Left cardiac atrium (tissue), 4 donors: Measurements from ENCODE around the gene CRAMP1. TPM values are rescaled to one million over a fixed set of nuclear protein-coding genes. Genes with fewer than 3 reads are reported as not detected.

Experiments
- ATAC-seq, 2 donors: fragments of 200-7000 bp; cut with Tn5 transposase; one replicate each; pipeline ENCODE4 v1.9.1; 2020; ENCODE audit warnings: mild to moderate bottlenecking in 2 of 2, moderate library complexity in 2 of 2
- DNase-seq: peaks from one replicate; pipeline ENCODE4 v3.0.0-alpha.2; 2020
- intact Hi-C, 2 donors: fragments of 100-400 bp; cut with DNase I; formaldehyde crosslinking; loops; one replicate each; pipeline versions ENCODE4 v1.14.1 to v1.15.1; 2022 to 2023
- total RNA-seq, 2 donors: library from RNA; stranded (reverse); fragmentation: NEBNext Ultra II Directional; extraction: Animal tissue kit (Norgen Biotek cat#: 25700); gene quantifications; one replicate each; pipeline ENCODE4 v1.2.1, GENCODE V29; 2021
- donor health status: DM: no; HTN: yes; CAD: no.
- donor health status: DM: no; HTN: yes; CAD: no; lungs with severe emphysema.
- donor health status: DM: yes; HTN: yes; CAD: no.
- donor health status: Dilated cardiomyopathy.

Gene CRAMP1
- total RNA-seq, 2 donors from 2014 or later, result 10.2 to 12.1 TPM

DNA sequence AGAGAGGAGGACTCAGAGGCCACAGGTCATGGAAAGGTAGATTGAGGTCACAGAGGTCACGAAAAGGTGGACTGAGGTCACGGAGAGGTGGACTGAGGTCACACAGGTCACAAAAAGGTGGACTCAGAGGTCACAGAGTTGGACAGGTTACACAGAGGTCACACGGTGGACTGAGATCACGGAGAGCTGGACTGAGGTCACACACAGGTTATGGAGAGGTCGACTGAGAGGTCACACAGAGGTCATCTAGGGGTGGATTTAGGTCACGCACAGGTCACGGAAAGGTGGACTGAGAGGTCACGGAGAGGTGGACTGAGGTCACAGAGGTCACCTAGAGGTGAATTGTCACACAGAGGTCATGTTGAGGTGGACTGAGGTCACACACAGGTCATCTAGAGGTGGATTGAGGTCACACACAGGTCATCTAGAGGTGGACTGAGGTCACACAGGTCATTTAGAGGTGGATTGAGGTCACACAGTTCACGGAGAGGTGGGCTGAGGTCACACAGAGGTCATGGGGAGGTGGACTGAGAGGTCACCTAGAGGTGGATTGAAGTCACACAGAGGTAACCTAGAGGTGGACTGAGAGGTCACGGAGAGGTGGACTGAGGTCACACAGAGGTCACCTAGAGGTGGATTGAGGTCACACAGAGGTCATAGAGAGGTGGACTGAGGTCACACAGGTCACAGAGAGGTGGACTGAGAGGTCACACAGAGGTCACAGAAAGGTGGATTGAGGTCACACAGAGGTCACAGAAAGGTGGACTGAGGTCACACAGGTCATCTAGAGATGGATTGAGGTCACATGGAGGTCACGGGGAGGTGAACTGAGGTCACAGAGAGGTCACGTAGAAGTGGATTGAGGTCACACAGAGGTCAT, 39.2 kb downstream of the CRAMP1 start:
- ATAC-seq (no peak), DNase-seq (no peak)
- intact Hi-C loops, result no loop called here

DNA sequence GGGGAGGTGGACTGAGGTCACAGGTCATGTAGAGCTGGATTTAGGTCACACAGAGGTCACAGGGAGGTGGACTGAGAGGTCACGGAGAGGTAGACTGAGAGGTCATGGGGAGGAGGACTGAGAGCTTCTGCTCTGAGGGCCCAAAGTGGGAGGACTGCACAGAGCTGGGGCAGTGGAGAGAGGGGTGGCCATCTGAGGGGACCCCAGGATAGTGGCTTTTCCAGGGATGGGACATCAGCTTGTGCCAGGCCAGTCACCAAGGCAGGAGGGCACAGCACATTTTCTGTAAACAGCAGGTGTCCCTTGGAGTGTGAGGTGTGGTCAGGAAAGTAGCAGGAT, 39.8 kb downstream of the CRAMP1 start:
- ATAC-seq (no peak), DNase-seq (no peak)
- intact Hi-C loops, result no loop called here

DNA sequence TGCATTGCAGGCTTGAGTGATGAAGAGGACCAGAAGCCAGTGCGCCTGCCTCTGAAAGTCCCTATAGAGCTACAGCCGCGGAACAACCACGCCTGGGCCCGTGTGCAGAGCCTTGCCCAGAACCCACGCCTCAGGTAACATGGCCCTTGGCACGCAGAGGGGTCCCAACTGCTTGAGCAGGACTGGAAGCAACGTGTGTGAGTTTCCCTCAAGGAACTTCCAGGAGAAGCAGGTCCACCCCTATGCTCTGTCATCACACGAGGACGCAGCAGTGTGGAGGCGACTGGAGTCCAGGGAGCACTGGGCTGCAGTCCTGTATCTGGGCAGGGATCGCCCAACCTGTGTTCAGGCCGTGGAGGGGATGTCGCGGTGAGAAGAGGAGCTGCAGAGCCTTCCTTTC, 40.9 kb downstream of the CRAMP1 start:
- intact Hi-C loops, result no loop called here

DNA sequence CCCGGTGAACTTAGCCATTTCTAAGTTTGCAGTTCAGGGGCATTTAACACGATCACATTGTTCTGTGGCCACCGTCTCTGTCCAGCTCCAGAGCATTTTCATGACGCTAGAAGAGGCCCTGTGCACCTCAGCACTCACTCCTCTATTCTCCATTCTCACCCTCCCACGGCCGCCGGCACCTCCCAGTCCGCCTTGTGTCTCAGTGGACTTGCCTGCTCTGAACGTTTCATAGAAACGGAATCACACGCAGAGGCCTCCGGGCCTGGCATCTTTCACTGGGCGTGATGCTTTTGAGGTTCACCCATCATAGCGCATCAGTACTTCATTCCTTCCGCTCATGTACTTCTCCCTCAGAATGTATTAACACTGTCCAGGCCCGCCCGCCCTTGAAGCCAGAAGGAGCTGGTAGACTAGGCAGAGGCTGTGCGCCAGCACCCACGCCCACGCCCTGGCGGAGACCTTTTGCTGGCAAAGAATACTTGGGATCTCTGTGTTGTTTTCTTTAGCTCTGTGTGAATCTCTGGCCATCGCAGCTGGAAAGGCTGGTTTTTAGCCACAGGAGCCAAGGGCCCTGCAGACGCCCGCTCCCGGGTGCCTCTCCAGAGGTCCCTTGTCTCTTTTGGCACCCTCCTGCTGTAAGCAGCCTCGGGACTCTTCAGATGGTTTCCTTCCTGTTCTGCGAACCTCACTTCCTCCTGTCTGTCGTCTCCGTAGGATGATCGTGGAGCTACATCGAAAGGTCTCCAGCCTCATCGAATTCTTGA, 42.5 kb downstream of the CRAMP1 start:
- intact Hi-C loops, result no loop called here
- ATAC-seq (no peak), DNase-seq (no peak)

More for the DNA sequence above, 40.9 kb downstream of the CRAMP1 start:
- ATAC-seq, result no peak
- DNase-seq, result no peak

DNA sequence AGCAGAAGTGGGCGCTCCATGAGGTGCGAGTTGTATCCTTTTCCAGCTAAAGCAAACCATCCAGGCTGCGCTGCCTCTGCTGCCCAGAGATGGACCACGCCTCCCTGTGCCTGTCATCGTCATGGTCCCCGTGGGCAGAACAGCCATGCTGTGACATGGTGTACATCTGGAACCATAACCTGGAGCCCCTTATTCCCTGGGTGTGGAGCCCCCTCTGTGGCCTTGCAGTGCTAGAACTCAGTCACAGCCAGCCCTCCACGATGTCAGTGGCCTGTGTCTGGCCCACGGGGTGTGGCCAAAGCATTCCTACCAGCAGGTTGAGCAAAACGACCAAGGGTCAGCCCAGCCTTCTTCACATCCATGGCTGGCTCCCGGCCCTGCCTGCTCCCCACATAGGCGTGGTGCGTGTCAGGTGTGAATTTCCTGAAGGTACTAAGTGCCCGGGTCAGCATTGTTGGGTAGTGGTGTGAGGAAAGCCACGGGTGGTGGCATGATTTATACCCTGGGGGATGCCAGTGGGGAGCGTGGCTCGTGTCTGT, 43.2 kb downstream of the CRAMP1 start:
- intact Hi-C loops, result no loop called here
- DNase-seq (no peak), ATAC-seq (no peak)

DNA sequence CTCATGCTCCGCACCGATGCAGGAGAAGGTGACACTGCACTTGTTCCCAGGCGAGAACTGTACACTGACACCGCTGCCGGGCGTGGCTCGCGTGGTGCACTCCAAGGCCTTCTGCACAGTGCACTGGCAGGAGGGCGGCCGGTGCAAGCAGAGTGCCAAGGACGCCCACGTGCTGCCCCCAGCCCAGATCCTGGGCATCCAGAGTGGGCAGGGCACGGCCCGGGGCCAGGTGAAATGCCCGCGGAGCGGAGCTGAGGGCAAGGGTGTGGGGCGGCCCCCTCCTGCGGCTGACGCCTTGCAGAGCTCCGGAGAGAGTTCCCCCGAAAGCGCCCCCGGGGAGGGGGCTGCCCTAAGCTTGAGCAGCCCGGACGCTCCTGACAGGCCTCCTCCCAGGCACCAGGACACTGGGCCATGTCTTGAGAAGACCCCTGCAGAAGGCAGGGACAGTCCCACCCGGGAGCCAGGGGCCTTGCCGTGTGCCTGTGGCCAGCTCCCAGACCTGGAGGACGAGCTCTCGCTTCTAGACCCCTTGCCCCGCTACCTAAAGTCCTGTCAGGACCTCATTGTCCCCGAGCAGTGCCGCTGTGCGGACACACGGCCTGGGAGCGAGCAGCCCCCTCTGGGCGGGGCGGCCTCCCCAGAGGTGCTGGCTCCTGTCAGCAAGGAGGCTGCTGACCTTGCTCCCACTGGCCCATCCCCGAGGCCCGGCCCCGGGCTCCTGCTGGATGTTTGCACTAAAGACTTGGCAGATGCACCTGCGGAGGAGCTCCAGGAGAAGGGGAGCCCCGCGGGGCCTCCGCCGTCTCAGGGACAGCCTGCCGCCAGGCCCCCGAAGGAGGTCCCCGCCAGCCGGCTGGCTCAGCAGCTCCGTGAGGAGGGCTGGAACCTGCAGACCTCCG, 44.0 kb downstream of the CRAMP1 start:
- ATAC-seq (no peak), DNase-seq (no peak)
- intact Hi-C loops, result no loop called here

DNA sequence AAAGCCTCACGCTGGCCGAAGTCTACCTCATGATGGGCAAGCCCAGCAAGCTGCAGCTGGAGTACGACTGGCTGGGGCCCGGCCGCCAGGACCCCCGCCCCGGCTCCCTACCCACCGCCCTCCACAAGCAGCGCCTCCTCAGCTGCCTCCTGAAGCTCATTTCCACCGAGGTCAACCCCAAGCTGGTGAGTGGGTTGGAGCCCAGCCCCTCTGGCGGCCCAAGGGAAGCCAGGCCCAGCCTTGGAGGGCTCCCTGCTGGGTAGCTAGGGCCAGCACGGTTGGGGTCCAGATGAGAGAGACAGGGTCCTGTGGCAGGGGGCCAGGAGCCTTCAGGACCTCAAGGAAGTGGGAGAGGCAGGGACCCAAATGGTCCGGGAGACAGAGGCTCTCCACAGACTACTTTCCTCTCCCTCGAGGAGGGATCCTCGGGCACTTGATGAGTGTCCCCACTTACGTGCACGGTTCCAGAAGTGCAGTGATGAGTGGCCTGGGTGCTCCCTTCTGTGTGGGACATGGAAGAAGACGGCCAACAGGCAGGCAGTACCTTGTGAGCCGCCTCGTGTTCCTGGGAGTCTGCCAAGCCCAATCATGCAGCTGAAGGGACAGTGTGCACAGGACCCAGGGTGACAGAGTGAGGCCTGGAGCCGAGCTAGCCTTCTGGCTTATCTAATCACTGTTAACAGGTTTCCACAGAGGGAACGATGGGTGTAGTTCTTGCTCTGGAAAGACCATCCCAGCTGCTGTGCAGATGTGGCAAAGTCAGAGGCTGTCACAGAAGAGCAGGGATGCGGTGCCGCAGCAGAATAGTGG, 44.9 kb downstream of the CRAMP1 start:
- intact Hi-C loops, result no loop called here
- peak; percentile 74 for DNase-seq
- ATAC-seq, result peak; percentile 80 to 81

DNA sequence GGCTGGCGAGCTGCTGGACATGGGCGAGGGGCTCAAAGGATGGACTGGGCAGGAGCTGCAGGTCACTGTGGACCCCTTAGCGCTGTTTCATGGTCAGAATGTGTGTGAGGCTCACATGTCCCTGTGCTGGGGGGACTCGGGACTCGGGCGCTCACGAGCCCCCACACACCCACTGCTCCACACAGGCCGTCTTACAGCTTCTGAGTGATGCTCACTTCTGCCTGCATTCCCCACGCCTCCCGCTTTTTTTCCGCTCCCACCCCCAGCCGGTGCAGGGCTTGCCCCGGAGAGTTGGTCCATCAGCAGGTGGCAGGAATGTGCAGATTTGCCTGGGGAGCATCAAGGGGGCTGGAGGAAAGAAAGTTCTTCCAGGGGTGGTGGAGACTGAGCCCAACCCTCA, 45.7 kb downstream of the CRAMP1 start:
- no peak for ATAC-seq
- intact Hi-C loops, result no loop called here
- DNase-seq, result no peak

DNA sequence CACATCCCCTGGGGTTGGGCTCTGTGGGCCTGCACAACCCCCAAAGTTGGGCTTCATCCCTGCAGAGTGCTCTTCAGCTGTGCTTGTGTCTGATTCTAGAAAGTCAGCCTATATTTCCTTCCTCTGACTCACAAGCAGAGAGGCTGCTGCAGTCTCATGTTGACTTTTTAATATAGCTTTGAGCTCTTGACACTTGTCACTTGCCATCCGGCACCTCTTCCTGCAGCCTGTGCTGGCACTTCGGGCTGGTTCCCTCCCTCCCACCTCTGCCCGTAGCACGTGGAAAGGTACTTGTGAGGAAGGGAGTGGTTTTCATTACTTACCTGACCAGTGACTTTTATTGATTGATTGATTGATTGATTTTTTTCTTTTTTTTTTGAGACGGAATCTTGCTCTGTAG, 46.9 kb downstream of the CRAMP1 start:
- DNase-seq (no peak), ATAC-seq (peak in 1 of 2 donors; percentile 11)
- intact Hi-C loops, result no loop called here

DNA sequence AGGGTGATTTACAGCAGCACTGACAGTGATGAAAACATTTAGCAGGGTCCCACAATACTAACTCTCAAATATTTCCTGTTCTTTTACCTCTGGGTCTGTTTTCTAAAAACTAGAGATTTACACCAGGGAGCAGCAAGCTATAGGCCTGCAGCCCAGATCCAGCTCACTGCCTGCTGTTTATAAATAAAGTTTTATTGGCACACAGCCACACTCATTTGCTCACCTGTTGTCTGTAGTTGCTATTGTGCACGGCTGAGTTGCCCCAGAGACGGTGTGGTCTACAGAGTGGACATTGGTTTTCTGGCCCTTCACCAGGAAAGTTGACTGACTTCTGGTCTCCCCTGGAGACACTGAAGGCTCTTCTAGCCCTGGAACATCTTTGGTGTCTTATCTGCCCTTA, 49.7 kb downstream of the CRAMP1 start:
- ATAC-seq, result no peak
- no peak for DNase-seq
- intact Hi-C loops, result no loop called here

DNA sequence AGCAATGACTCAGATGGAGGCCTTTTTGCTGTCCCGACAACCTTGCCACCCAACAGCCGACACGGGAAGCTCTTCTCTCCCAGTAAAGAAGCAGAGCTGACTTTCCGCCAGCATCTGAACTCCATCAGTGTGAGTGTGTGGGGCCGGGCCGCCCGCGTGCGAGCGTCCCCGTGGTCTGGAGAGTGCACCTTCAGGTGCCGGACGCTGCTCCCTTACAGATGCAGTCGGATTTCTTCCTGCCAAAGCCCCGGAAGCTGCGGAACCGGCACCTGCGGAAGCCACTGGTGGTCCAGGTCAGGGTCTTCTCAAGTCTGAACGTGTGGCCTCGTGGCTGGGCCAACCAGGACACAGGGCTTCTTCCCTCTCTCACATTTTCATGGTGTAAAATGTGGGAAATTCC, 50.4 kb downstream of the CRAMP1 start:
- no peak for DNase-seq
- intact Hi-C loops, result no loop called here
- ATAC-seq, result no peak

DNA sequence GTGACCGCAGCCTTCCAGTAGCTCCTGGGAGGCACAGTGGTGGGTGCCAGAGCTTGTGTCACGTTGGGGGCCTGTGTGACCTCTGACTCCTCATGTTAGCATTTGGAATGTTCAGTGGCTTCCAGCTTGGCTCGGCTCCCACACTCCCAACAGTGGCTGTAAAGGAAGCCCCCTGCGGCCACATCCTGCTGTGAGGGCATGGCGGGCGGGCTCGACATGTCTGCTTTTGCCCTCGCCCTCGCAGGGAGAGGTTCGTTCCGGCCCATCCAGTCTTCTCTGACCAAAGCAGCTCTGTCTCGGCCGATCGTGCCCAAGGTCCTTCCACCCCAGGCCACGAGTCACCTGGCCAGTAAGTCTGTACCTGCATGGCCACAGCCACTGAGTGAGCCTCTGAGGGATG, 53.7 kb downstream of the CRAMP1 start:
- no peak for DNase-seq
- intact Hi-C loops, result no loop called here
- no peak for ATAC-seq

DNA sequence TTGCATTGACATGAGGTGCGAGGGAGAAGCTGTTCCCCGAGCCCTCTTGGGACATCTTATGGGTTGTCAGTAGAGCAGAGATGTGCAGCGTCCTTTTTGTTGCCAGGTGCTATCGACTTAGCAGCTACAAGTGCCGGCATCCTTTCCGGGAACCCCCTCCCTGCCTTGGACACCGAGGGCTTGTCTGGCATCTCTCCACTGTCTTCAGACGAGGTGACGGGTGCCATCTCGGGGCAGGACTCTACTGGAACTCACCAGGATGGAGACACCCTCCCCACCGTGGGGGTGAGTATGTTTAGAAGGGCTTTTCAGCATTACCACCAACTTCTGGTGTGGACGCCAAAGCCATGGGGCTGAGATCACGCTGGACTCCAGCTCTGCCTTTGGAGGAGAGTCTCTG, 54.2 kb downstream of the CRAMP1 start:
- intact Hi-C loops, result no loop called here
- DNase-seq, result no peak

DNA sequence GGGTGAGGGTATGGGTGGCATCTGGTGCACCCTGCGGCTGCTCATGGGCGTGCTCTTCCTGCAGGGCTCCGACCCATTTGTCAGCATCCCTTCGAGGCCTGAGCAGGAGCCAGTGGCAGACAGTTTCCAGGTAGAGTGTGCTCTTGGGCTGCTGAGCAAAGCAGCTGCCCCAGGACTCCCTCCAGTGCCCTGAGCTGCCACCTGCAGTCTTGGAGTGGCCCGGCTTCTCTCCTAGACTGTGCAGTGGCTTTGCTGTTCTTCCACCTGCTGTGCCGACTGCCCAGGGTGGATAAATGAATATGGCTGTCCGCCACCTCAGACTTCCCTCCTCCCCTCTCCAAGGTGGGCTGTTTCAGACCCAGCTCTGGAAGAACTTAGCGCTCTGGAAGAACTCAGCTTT, 55.1 kb downstream of the CRAMP1 start:
- no peak for ATAC-seq
- DNase-seq, result no peak
- intact Hi-C loops, result no loop called here

More for the DNA sequence above, 54.2 kb downstream of the CRAMP1 start:
- ATAC-seq, result no peak

DNA sequence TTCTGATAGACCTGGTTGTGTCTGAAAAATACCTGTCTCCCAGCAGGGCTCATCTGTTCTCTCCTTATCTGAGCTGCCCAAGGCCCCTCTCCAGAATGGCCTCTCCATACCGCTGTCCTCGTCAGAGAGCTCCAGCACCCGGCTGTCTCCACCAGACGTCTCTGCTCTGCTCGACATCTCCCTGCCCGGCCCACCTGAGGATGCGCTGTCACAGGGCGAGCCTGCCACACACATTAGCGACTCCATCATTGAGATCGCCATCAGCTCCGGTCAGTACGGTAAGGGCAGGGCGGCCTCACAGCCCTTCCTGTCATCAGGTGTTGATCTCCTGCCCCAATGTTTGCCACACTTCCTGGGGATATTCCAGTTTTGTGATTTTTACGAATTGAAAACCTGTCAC, 55.8 kb downstream of the CRAMP1 start:
- intact Hi-C loops, result no loop called here
- DNase-seq (no peak), ATAC-seq (no peak)

DNA sequence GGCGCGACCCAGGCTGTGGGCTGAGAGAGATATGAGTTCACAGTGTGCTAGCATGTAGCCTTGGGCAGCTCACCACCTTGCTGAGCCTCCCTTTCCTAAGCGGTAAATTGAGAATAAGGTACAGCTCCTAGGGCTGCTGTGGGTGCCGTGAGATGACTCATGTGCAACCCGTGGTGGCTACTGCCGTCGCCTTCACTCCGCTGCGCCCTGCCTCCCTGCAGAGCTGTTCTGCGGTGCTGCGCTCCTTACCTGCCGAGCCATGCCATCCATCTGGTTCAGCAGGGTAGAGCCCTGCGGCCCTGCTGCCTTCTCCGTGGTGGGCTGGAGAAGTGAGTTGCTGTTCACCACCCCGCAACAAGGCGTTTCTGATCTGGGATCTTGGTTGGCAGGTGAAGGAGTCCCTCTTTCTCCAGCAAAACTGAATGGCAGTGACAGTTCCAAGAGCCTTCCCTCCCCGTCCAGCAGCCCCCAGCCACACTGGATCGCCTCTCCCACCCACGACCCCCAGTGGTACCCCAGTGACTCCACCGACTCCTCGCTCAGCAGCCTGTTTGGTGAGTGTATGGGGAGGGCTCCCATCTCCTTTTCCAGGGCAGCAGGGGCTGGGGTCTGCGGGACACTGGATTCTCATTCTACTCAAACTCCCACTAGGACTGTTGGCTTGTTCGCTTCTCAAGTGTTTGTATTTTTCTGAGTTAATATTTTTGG, 56.6 kb downstream of the CRAMP1 start:
- DNase-seq, result no peak
- intact Hi-C loops, result no loop called here
- no peak for ATAC-seq

DNA sequence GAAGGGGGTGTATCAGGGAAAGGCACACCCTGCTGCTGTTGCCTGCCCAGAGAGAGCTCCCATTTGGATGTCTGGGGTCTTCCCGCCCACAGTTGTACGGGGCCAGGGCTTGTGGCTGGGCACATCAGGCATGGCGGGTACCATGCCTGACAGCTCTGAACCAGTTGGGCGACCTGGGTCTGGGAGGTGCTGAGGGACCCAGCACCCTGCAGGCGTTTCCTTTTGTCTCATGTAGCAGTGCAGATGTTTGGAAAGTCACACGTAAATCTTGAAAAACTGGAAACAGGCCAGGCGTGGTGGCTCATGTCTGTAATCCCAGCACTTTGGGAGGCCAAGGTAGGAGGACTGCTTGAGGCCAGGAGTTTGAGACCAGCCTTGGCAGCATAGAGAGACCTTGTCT, 57.5 kb downstream of the CRAMP1 start:
- ATAC-seq (no peak), DNase-seq (no peak)
- intact Hi-C loops, result loop anchor here in 1 of 2 donors (10.0 kb wide), 1 partner anchor 55 kb away; the partner anchor contains the start of genes CRAMP1 and IFT140

DNA sequence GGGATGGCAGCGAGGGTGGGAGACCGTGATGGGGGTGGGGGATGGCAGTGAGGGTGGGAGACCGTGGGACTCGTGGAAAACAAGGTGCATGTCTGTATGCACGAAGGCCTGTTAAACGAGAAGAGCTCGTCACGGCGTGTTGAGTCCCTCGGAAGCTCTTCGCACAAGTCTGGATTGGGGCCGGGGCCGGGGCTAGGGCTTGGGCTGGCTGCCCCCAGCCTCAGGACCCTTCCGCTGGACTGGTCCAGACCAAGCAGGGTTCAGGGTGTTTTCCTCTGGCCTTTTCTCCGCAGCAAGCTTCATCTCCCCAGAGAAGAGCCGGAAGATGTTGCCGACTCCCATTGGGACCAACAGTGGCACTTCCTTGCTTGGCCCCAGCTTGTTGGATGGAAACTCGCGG, 58.2 kb downstream of the CRAMP1 start:
- DNase-seq (no peak), ATAC-seq (no peak)
- intact Hi-C loops, result loop anchor here in 1 of 2 donors (10.0 kb wide), 1 partner anchor 56 kb away; the partner anchor contains the start of genes CRAMP1 and IFT140
